Anterior cingulate cortex (tissue), 58 donors: Measurements from ENCODE around the gene PKIG.

Experiments used
- DNase-seq, 58 donors: peaks; one replicate each; lab custom pipeline; 2025; lab: John Stamatoyannopoulos, UW

The PKIG gene

DNA sequence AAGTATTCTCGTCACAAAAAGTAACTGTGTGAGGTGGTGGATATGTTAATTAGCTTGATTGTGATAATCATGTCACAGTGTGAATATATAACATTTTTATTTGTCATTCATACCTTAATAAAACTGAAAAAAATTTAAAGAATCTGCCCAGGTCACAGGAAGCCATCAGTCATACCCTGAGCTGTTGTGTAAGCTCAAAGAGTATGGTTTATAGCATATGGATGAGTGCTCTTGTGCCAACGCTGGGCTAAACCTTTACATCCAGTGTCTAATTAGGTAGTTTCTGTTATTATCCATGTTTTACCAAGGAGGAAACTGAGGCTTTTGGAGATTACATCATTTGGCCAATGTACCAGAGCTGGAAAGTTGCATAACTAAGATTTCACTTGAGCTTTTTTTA lies 11.4 kb downstream of the PKIG start:
- DNase-seq = no peak

DNA sequence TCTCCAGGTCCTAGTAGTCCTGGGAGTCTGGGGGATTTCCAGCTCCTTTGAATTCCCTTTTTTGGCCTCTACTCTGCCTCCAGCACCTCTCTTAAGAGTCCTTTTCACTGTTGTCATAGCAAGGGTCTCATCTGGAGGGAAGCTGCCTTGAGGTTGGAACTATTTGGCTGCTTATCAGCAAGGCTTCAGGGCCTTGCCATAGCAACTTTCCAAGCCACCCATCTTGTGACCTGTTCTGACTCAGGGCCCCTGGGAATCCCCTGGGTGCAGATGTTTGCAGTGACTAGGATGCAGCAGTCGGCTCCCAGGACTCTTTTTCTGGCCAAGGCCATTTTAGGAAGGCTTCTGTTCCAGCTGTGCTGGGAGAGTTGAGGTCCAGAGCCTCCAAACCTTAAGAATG lies 12.4 kb downstream of the PKIG start:
- DNase-seq = no peak

DNA sequence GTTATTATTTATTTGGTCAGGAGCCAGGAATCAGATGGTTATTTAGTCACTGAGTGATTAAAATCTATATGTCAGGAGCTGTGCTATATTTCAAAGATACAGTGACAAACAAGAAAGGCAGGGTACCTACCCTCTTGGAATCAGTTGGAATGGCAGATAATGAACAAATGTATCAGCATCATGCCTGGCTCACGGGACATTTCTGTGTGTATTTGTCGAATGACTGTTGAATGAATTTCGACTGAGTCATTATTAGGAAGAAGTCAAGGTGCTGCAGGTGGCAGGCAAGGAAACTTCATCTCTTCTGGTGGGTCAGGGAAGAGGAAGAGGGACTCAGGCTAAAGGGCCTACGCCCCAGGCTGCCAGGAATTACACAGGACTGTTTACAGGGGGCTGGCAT lies 13.6 kb downstream of the PKIG start:
- DNase-seq = no peak

DNA sequence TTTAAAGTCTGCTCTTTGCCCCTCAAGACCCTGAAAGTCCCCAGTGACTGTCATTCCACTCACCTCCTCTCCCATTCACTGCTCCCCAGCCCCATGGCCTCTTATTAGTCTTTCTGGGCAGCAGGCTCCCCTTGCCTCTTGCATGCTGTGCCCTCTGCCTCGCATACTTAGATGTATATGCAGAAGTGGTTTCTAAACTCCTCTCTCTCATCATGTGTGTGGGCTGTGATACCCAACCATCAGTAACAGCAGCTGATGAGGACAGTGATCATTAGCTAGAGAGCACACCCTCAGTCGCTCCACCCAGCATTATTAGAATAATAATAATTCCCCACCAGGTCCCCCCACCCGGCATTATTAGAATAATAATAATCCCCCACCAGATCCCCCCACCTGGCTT lies 14.5 kb downstream of the PKIG start:
- DNase-seq = no peak

DNA sequence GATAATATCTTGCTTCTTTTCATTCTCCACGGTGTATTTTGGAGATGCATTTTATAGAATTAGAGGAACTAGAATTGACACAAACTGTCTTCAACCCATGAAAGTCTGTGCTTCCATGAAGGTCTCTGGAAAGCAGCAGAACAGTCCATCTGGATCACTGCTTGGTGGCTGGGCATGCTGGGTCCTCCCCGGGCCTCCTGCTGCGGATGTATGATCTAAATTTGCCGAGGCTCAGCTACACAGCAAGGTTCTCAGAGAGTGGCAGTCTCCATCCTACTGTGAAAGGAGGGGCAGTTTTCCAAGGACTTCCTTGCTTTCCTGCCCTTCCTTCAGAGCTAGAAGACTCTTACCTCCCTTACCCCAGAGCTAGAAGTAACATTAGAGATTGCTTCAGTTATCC lies 15.1 kb downstream of the PKIG start:
- DNase-seq = no peak

DNA sequence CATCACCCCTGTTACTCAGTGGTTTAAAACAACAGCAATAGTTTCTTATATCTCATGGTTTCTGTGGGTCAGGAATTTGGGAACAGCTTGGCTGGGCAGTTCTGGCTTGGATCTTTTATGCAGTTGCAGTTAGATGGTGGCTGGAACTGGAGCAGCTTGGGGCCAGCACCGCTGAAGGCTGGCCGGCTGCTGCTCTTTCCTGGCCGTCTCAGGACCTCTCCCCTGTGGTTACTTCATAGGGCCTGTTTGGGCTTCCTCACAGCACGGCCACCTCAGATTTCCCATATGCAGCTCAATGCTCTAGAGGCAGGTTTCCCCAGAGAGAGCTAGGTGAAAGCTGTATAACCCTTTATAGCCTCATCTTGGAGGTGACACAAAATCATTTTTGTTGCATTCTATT lies 15.6 kb downstream of the PKIG start:
- no peak for DNase-seq

DNA sequence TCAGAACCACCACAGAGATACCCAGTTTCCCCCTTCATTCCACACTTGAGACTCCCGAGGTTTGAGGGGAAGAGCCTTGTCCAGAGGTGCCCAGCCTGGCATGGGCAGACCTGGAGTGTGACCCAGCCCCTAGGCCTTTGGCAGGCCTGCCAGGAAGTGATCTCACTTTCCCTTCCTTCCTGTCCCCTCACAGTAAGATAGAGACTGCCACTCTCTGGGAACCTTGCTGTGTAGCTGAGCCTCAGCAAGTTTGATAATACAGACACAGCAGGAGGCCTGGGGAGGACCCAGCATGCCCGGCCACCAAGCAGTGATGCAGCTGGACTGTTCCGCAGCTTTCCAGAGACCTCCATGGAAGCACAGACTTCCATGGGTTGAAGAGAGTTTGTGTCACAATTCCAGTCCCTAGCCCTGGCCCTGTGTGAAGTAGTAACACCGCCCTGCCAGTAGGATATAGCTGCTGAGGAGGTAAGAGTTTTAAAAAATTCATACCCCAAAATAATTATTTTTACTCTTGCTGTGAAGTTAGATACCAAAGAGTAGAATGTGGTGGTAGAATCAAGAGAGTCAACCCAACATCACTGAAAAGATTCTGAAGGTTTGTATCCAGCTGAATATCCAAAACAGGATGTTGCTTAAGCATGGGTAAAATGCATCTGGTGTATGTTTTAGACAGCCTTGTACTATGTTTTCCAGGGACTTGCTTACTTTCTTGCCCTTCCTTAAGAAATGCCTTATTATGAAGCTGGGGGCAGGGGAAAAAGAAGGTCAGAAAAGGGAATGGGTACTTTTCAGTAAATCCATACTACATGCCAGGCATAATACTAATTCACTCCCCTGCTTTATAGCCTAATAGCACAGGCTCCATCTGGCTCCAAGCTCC lies 16.3 kb downstream of the PKIG start:
- no peak for DNase-seq

DNA sequence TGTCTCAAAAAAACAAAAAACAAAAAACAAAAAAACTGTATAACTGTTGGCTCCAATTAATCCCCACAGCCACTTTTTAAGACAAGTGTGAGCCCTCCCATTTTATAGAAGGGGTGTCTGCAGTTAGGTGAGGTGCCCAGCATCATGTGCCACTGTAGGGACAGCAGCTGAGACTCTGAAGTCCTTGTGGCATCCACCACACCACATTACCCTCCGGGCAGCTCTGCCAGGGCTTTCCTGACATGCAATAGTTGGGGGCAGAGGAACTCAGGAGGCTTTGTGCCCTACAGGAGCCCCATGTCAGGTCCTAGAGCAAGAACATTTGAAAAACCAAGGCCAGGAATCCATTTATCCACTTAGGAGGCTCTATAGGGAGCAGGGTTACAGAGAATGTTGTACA lies 17.3 kb downstream of the PKIG start:
- no peak for DNase-seq

DNA sequence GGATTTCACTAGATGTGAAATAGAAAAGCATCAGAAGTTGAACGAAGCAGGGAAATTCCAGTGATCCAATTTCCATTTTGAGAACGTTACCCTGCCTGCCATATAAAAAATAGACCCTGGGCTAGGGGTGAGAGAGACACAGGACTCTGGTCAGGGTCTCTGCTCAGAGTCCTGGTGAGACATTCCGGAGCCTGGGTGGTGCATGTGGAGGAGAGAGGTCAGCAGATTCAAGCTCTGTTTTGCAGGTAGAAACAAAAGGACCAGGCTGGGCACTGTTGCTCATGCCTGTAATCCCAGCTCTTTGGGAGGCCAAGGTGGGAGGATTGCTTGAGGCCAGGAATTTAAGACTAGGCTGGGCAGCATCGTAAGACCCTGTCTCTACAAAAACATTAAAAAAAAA lies 17.9 kb downstream of the PKIG start:
- DNase-seq = no peak

DNA sequence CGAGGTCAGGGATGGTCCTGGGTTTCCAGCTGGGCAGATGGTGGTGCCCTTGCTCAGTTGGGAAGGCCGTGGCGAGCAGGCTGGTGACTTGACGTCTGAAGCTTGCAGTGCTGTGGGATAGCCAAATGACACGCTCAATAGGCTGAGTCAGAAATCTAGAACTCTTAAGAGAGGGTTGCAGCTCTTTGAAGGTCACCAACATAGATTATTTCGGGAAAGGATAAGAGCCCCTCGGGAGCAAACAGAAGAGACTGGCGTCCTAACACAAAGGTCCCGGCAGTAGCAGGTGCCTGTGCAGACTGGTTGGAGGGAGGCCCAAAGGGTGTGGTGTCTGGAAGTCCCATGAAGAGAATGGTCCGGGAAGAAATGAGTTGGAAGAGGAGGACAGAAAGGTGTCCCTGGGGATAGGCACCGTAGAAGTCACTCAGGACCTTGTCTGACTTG lies 18.4 kb downstream of the PKIG start:
- DNase-seq = no peak

DNA sequence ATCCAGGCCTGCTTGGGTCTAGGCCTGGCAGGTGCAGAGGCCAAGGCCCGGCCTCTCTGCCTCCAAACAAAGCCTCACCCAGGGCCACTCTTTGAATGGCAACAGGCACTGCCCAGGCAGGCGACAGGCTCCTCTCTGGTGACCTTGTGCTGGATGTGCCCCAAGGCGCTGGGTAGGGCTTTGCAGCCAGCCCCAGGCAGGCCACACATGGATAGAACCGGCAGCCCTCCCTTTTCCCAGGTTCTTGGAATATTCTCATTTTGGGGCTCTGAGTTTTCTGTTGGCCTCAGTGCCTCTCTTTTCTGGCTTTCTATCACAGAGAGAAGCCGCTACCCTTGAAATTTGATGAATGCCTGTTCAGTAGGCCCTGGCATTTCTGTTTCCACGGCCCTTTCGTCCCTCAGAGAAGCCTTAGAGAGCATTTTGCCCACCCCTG lies 18.9 kb downstream of the PKIG start:
- peak in 28 of 58 donors; percentile 10 to 72 (median 27) for DNase-seq

DNA sequence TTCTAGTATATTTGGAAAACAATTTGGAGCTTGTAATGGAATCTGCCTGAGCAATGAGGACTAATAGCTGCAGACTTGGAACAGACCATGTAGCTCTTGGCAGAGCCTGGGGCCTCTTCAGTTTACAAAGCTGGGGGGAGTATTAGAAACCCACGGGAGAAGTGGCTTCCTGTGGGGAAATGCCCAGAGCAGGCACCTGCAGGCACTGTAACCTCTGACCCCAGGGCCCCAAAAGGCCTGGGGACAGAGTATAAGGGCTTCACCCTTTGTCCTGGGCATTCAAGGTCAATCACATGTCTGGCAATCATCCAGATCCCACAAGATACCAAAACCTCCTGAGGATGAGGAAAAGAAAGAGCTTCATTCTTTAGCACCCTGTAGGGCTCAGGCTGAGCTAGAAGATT lies 19.4 kb downstream of the PKIG start:
- peak in 25 of 58 donors; percentile 8 to 72 (median 21) for DNase-seq

DNA sequence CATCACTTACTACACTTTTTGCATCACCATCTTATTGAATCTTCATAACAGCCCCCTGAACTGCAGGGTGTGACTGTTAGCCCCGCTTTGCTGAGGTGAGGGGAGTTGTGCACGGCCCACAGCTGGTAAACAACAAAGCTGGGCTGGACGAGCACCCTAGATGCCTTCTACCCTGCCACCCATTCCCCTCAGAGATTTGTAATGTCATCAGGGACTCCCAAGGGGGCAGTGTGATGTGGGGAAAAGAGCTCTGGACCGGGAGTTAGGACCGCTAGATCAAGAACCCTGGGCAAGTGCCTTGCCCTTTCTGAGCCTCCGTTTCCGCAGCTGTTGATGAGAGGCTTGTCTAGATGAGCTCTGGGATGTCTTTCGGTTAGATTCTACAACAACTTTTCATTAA lies 20.9 kb downstream of the PKIG start:
- no peak for DNase-seq

DNA sequence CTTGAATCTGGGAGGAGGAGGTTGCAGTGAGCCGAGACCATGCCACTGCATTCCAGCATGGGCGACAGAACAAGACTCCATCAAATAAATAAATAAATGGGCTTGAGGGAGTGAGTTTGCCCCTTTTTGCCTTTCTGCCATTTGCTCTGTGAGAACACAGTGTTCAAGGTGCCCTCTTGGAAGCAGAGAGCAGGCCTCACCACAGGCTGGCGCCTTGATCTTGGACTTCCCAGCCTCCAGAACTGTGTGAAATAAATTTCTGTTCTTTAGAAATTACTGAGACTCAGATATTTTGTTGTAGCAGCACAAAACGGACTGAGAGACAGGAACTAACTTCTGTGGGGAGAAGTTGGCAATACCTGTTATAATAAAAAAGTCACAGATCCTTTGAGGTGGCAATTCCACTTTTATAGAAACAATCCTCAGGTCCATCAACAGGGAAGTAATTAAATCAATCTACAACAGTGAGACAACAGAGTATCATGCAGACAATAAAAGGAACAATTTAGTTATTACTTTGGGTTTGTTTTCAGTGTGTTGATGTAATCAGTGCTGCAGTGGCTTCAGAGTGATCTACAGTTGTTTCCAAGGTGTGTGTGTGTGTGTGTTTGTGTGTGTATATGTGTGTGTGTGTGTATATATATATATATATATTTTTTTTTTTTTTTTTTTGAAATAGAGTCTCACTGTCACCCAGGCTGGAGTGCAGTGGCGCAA lies 24.5 kb downstream of the PKIG start:
- DNase-seq = no peak

DNA sequence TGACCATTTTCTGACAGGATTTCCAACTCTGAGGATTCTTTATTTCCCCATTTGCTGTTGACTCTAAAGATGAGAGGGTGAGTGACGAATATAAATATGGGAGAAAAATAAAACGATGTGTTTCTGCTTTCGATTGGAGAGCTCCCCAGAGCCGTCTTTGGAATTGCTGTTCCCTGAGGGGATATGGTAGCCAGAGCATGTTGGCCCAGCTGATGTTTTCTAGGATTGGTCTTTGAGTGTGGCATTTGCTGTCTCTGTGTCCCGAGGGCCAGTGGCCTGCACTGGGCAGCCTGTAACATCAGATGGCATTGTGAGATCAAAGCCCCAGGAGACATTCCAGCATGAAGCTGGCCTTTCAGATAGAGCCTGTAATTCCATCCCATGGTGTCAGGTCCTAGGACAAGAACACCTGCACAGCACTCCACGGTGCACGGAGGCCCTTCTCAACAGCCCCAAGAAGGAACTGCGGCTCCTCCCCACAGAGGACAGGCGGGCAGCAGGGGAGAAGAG lies 26.7 kb downstream of the PKIG start:
- peak in 1 of 58 donors; percentile 28 for DNase-seq

DNA sequence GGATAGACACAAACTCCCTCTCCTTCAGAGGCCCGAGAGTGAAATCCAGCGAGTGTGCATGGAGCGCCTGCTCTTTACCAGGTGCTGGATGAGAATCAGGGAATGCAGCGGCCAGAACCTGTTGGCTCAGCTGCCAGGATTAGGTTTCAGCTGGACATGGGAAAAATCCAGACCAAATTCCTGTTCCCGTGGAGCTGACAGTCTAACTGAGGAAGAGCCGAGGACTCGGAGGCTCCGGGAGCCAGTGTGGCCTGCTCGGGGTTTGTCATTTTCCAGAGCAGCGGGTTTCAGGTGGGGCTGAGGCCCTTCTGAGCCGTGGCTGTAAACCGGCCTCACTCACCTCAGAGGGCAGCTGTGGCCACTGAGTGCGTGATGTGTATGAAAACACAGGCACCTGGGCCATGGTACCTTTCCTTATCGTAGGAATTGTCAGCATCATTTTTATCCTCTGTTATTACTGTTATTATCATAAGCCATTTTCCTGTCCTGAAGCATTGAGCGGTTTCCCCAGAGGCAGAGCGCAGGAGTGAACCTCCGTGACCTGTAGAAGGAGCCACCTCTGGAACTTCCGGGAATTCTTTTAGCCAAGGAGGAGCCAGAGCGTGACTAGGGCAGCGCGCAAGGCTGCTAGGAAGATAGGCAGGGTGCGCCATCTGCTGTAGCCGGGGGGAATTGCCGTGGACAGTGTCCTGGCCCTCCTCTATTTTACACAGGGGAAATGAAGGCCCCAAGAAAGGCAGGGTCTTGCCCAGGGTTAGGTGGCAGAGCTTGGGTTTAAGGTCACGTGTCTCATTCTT lies 27.3 kb downstream of the PKIG start:
- peak in 55 of 58 donors; percentile 37 to 89 (median 75) for DNase-seq

DNA sequence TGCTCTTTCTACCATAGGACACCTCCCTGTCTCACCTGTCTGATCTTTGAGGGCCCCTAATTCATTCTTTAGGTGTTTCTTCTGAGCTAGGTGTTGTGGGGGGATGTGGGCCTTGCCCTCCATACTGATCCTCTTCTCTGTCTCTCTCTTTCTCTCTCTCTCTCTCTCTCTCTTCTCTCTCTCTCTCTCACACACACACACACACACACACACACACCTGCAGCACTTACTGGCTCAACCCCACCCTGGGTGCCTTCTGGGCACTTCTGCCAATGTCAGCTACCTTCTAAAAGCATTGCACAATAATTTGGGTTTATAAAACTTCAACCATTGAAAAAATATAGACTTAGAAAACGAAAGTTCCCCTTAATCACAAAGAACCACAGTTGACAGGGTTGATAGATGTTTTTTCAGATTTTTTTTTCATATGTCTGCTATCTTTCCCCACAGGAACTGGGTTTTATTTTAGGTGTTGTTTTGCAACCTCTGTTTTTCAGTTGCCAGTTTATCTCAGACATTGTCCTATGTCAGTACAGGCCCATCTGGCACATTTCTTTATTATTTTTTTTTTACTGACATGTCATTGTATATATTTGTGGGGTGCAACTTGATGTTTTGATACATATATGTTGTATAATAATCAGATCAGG lies 28.1 kb downstream of the PKIG start:
- no peak for DNase-seq

DNA sequence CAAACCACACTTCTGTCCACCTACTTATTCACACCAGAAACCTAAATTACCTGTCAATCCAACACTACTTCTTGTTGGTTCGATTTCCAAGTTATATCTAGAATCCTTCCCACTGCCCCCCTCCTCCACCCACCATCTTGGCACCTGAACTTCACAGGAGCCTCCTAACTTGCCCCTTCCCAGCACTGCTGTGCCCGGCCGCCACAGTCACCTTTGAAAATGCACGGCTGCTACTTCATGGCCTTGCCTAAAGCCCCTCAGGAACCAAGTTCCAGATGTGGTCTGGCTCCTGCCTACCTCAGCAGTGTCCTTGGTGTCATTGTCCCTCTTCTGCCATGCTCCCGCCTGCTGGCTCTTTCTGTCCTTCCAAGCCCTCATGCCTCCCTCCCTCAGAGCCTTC lies 31.2 kb downstream of the PKIG start:
- no peak for DNase-seq

DNA sequence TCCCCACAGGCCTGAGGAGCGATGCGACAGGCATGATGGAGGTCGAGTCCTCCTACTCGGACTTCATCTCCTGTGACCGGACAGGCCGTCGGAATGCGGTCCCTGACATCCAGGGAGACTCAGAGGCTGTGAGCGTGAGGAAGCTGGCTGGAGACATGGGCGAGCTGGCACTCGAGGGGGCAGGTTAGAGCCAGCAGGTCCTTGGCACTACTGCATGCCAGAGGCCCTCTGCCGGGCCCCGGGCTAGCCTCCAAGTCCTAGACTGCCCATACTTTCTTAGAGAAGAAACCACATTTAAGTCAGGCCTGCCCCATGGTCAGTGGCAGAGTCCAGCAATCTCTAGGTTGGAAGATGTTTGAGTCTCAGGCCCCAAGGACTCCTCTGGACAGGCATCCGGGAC lies 32.1 kb downstream of the PKIG start:
- DNase-seq = peak in 37 of 58 donors; percentile 10 to 71 (median 38)

DNA sequence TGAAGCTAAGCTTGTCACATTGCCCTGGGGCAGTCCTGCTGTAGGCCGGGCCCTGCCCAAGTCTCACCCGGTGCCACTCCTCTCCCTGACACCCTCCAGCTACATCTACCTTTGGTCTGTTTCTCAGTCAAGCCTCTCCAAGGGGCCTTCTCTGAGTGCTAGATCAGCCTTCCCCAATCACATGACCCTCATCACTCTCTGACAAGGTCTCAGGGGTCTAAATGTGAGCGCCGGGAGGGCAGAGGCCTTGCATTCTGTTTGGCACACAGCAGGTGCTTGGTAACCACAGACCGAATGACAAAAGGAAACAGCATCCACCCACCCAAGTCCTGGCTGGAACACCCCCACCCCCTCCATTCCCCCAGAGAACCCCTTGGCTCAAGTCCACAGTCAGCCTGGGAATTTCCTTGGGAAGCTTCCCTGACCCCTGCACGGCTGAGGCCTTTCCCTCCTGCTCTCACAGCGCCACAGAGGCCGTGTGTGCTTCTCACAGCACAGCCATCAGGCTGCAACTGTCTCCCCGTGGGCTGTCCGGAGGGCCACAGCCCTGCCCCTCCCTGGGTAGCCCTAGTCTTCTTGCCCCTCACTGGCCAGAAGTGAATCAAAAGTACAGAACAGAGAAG lies 32.9 kb downstream of the PKIG start:
- DNase-seq = peak in 15 of 58 donors; percentile 14 to 66 (median 27)
